NCI-H748 (cell line): ENCODE data around the gene RASSF7.
"Not testable (repeated sequence)": the region's sequence is repeated elsewhere in the genome, so short reads cannot be mapped to it uniquely, and the experiment has no call there.

Experiments used
- DNase-seq: peaks from one replicate; lab custom pipeline; 2025; ENCODE audit not compliant: unreplicated experiment; lab: John Stamatoyannopoulos, UW

The RASSF7 gene, protein sequence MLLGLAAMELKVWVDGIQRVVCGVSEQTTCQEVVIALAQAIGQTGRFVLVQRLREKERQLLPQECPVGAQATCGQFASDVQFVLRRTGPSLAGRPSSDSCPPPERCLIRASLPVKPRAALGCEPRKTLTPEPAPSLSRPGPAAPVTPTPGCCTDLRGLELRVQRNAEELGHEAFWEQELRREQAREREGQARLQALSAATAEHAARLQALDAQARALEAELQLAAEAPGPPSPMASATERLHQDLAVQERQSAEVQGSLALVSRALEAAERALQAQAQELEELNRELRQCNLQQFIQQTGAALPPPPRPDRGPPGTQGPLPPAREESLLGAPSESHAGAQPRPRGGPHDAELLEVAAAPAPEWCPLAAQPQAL

GRCh38 chr11:560305-561147 is at the start of gene RASSF7, which contains the start of gene LMNTD2:
Gene RASSF7 (plus strand): TSS chr11:560970. CDS start chr11:561769, 799 bp downstream.
Gene LMNTD2 (minus strand): TSS chr11:560738. CDS start chr11:560716, 22 bp downstream.
- DNase-seq, result peak; percentile 93

GRCh38 chr11:512761-513595 is 47.8 kb upstream of the RASSF7 start:
- DNase-seq, result no peak

DNA sequence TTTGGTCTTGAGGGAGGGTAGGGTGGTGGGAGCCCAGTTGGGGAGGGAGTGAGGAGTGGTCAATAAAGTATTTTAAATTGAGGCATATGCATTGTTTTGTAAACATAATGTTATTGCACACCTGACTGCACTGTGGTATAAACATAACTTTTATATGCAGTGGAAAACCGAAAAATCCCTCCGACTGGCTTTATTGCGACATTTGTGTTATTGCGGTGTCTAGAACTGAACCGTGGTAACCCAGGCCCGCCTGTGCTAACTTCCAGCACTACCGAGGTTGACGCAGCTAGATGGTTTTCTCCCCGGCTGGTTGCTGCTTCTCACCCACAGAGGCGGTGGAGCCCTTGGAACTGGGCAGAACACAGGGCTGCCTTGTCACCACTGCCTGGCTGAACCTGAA is 46.2 kb upstream of the RASSF7 start:
- DNase-seq, result no peak

DNA sequence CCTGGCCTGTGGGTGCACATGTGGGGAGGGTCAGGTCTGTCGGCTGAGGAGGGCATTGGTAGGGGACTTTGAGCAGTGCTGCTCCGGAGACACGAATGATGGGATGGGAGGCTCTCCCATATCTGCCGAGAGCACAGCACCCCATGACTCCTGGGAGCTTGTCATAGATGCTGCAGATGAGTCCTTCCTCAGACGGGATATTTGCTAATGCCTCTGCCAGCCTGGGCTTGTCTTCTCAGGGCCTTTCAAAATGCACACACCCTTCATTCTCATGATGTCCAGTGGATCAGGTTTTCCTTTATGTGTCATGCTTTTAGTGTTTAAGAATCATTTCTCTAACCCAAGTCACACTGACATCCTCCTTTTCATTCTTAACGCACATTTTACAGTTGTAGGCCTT is 45.6 kb upstream of the RASSF7 start:
- no peak for DNase-seq

DNA sequence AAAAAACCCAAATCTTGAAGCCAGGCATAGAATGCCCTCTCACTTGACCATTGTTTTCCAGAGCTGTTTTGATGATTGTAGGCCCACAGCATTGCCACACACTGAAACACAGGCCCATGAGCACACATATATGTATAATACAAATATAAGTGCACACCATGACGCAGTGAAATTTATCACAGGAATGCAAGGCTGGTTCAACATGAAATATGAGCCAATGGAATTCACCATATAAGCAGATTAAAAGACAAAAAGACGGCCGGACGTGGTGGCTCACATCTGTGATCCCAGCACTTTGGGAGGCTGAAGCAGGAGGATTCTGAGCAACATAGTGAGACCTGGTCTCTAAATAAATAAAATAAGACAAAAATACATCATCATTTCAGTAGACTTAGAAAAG is 44.4 kb upstream of the RASSF7 start:
- no peak for DNase-seq

GRCh38 chr11:516918-517685 is 43.7 kb upstream of the RASSF7 start:
- DNase-seq, result not testable (repeated sequence)

- peak; percentile 84 for DNase-seq
These were observed 42.1 kb upstream of the RASSF7 start for GRCh38 chr11:518463-519202.

GRCh38 chr11:520428-521176 is 40.2 kb upstream of the RASSF7 start:
- no peak for DNase-seq

DNA sequence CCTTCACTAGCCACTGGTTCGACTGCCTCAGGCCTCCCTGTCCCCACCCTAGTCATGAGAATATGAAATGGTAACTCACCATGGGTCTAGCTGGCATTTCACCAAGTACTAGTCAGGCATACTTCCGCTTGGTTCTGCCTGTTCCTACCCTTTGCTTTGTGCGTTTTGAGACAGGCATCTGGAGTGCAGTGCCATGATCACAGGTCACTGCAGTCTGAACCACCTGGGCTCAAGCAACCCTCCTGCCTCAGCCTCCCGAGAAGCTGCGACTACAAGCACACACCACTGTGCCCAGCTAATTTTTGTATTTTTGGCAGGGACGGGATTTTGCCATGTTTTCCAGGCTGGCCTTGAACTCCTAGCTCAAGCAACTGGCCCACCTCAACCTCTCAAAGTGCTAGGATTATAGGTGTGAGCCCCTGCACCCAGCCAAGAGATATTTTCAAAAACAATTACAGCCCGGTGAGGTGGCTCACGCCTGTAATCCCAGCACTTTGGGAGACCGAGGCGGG is 39.5 kb upstream of the RASSF7 start:
- no peak for DNase-seq

DNA sequence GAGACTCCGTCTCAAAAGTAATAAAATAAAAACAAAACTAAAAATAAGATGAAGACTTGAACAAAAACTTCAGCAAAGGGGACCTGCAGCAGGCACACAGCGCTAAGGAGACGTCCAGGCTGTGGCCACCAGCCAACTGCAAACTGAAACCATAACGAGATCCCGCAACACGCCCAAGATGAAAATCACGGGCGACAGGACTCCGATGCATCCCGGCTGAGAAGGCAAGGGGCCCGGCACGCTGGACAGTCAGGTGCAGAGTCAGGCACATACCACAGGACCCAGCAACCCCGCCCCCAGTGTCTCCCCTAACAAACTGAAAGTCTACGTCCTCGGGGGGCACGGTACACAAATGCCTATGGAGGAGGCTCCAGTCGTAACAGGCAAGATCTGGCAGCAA is 34.6 kb upstream of the RASSF7 start:
- DNase-seq, result no peak

DNA sequence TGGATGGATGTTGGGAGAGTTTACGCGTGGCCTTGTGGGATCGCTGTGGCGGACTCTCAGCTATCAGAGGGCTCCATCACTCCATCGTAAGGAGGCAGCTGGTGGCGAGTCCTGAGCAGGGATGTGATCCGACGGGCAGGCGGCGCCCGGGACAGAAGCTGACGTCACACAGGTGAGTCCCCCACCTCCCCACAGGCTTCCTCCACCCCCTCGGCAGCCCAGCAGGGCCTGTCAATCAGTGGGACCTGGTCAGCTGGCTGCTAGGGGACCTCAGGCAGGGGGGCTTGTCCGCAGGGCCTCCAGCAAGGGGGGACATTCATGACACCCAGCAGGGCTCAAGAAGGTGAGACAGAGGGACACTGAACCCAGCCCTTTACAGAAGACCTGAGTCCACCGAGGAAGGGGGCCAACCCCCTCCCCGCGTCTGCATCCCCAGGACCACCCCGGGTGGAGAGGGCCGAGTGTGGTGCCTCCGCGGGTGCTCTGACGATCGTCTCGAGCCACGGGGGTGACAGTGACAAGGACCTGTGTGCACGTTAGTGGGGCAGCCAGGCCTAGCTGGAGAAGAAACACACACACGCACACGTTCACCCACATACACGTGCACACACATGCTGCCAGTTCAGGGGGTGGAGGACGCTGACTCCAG is 32.5 kb upstream of the RASSF7 start:
- DNase-seq, result no peak

- no peak for DNase-seq
These were observed 31.7 kb upstream of the RASSF7 start for GRCh38 chr11:528815-529727.

- no peak for DNase-seq
These were observed 30.9 kb upstream of the RASSF7 start for GRCh38 chr11:529728-530411.

DNA sequence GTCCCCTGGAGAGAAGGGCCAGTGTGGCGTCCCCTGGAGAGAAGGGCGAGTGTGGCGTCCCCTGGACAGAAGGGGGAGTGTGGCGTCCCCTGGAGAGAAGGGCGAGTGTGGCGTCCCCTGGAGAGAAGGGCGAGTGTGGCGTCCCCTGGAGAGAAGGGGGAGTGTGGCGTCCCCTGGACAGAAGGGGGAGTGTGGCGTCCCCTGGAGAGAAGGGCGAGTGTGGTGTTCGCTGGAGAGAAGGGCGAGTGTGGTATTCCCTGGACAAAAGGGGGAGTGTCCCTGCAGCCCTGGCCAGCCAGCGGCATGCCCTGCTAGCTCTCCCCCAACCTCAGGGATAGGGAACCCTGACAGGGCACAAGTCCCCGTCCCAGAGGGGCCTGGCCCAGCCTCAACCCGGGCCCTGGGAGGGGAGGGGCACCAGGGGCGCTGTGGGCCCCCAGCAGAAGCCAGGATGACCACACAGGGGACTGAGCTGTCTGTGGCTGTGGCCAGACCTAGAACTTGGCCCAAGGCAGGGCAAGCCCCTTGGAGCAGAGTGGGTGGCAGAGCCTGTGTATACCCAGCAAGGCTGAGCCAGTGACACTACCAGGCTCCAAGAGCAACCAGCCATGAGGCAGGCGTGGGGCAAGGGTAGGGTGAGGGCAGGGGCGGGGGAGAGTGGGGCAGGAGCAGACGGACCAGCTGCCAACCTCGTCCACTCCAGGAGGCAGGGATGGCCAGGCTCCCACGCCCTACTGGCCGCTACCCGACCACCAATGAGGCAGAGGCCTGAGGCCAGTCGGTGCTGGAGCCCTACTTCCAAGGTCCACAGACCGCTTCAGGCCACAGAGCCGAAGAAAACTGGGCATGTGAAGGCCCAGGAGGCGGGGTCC is 29.6 kb upstream of the RASSF7 start:
- DNase-seq, result no peak

DNA sequence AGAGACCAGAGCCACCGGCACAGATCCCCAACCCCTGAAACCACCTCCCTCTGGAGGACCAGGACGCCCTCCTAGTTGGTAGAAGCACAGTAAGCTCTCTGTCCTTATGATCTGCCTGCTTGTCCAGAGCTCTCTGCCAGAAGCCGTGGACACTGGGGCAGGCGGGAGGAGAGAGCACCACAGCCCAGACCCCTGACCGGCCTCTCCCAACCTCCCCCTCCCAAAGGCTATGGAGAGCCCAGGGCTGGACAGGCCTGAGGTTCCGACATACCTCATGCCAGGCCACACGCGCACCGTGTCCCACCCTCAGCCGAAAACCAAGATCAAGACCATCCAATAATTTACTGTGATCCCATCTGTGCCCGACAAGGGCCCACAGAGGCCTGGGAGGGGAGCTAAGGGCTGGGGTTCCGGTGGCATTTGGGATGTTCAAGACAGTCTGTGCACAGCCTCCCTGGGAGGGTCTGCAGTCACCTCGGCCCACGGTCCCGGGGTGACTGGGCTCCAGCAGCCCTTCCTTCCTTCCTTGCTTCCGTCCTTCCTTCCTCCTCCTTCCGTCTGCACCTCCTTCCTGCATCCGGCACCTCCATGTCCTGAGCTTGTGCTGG is 28.7 kb upstream of the RASSF7 start:
- no peak for DNase-seq
